Activated CD4-positive, alpha-beta T cell treated with anti-CD3 and anti-CD28 coated beads for 48 hours (primary cell): ENCODE data around the gene DNAJC17.

Experiments used
- DNase-seq: peaks from one replicate; pipeline ENCODE4 v3.0.0-alpha.2; 2020

The DNAJC17 gene

DNA sequence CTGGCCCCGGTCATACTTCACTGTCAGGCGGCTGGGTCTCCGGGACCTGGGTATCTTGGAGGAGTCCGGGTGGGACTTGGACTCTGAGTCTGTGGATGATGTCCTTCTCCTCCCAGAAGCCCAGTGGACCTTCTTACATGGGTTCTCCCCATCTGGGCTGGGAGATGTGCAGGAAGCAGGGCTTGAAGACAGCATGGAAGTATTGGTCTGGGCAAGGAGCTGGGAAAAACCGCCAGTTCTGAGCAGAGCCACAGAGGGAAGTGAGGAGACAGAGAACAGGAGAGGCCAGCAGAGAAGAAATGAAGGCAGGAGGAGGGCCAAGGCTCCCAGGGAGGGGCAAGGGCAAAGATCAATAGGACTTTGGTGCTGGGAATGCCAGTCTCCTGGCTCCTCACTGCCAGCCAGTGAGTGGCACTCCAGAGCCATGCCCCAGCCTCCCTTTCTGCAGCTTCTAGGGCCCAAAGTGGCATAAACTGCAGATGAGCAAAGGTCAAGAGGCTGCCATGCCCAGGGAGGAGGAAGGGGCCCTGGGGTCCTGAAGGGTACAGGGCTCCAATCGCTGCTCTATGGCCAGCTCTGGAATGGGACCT lies 21.3 kb upstream of the DNAJC17 start, which contains the start of gene PPP1R14D:
Gene PPP1R14D, minus strand, starts transcription at position 262 of the 590 bp plus-strand sequence. Its CDS starts 67 bp downstream, at position 195.
- DNase-seq: no peak

DNA sequence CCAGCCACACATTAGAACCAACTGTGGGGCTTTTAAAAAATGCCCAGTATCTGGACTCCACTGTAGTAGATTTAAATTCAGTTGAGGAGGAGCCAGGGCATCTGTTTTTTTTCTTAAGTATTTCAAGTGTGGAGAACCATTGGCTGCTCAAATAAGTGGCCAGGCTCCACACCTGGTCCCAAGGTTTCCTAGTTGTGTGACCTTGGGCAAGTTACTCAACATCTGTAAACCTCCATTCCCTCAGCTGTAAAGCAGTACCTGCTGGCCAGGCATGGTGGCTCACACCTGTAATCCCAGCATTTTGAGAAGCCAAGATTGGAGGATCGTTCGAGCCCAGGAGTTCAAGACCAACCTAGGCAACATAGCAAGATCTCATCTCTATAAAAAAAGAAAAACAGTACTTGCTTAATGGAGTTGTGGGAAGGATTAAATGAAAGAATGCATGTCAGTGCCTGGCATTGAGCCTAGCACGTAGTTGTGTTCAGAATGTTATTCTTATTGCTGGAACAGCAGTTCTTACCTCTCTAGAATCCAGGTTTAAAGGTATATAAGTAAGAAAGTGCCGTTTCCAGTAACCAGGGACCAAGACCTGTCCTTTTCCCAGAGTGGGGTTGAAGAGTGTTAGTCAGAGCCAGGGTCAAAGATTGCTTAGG lies 19.3 kb upstream of the DNAJC17 start:
- DNase-seq: no peak

DNA sequence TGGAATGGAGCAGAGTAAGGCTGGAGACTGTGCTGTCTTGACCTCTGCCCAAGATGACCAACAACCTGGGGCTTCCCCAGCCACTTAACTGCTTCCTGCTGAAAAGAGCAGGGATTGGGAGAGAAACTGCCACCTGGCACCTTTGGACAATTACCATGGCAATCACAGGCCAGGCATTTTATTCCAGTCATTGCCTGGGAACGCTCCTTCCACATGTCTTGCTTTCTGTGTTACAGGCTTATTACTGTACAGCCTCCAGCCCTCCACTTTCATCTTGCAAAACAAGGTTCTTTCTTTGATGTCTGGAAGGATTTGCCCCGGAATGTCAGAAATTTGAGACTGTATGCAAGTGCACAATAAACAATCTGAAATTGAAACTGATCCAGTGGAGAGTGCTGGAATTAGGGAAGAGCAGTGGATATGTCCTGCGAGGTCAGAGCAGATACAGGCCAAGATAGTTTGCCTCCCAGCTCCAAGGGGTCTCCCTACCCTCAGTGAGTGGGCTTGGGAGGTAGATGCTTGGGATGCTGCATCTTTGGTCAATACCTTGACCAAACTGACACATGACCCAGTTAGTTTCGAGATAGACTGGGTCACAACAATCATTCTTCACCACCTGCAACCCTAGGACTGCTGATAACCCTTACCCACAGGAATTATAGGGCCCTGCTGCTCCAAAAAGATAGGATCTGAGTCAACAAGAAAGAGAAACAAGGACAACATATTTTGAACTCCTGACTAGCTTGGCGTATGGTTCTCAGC lies 18.6 kb upstream of the DNAJC17 start:
- DNase-seq: no peak

DNA sequence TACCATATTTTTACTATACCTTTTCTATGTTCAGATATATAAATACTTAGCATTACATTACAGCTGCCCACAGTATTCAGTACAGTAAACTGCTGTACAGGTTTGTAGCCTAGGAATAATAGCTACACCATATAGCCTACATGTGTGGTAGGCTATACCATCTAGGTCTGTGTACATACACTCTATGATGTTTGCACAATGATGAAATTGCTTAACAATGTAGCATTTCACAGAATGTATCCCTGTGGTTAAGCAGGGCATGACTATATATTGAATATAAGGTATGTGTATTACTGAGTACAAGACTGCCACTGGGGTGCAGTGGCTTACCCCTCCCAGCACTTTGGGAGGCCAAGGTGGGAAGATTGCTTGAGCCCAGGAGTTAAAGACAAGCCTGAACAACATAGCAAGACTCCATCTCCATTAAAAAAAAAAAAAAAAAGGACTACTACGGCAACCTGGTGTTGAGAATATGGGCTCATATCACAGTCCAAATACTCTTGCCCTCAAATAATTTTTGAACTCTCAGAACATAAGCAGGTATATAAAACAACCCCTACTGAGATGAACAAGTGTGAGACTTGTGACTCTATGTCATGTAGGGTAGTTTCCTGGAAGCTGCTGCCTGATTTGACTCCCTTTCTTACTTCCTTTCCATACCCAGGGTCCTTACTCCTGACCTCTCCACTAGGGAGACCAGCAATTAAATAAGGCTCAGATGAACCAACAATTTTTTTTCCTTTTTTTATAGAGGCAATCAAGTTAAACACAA lies 16.5 kb upstream of the DNAJC17 start:
- no peak for DNase-seq

DNA sequence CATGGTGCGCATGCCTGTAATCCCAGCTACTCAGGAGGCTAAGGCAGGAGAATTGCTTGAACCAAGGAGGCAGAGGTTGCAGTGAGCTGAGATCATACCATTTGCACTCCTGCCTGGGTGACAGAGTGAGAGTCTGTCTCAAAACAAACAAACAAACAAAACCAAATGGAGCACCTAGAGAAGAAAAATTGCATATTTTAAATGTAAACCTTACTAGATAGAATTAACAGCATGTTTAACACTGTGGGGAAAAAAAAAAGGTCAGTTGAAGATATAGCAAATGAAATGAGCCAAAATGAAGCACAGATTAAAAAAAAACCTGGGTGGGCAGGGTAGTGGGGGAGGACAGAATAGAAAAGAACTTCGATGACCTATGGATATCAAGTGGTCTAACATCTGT lies 13.9 kb upstream of the DNAJC17 start:
- DNase-seq: no peak

DNA sequence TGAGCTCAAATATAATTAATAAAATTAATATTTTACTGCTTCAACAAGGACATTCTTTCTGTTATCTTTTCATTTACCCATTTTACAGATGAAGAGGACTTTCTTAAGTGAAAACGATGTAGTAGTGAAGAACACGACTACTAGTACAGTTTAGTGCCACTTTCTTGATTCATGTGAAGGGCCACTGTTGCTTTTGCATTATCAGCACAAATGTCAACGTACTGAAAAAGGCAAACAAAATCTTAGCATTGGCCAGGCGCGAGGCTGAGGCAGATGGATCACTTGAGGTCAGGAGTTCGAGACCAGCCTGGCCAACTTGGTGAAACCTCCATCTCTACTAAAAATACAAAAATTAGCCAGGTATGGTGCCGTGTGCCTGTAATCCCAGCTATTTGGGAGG lies 11.8 kb upstream of the DNAJC17 start:
- DNase-seq: no peak

DNA sequence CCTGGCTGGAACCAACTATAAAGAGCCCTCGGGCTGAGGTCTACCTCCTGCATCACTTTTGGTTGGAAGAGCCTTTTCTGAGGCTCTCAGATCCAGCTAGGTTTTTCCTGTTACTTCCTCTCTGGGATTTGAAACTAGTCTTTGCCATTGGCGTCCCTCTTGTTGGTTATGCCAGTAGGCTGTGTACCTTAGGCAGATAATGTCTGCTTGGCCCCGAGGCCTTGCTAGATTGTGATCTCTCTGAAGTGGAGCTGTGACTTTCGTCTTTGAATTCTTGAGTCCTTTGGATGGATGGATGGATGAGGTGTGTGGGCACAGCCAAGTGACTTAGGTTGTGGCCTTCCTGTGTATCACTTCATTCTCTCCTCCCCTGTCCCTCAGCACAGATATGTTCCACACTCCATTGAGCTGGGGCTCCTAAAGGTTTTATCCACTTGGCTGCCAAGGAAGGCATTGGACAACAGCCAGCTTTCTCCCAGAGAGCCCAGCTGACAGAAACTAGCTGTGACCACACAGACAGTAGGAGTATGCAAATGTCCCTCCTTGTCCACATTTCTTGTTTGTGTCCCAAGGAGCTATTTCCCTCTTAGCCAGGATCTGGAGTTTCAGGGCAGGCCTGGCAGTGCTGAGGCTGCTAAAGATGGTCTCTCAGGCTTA lies 7.9 kb upstream of the DNAJC17 start:
- DNase-seq: no peak

DNA sequence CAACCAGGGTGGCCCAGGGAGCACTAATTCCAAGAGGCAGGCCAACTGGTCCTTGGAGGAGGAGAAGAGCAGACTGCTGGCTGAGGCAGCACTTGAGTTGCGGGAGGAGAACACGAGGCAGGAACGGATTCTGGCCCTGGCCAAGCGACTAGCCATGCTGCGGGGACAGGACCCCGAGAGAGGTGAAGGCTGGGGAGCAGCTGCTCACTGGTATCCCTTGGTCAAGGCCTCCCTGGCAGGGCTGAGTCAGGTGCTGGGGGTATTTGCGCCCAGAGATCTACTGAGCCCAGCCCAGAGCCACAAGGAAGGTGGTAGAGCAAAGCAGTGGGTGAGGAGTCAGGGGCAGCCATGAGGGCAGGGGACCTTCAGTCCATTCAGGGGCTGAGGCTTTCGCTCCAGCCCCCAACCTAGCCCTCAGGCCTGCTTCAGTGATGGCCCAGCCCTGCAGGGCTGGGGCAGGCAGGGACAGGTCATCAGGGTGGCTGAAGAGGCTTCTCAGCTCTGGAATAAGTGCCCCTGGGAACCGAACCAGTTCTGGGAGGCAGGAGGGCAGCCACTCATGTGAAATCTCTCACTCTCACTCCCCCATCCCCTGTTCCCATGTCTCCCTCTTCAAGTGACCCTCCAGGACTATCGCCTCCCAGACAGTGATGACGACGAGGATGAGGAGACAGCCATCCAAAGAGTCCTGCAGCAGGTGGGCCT lies 5.6 kb upstream of the DNAJC17 start:
- DNase-seq: no peak

DNA sequence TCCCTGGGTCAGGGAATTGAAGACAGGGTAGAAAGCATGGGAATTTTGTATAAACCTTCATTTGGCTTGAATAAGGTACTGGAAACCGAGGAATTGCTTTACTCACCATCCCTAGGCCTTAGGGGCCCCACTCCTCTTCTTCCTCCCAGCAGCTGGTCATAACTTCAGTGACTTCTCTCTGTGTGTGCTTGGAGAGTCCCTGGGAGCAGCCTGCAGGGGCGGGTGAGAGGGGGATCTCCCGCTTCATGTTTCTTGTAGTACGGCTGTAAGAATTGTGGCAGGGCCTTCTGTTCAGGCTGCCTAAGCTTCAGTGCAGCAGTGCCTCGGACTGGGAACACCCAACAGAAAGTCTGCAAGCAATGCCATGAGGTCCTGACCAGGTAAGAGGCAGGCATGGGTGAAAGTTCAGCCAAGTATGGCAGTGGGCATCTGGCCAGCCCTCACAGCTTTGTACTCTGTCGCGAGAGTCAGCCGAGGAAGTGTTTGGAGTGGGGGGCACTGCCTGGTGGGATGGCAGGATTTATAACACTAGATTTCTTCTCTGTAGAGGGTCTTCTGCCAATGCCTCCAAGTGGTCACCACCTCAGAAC lies 1.7 kb upstream of the DNAJC17 start:
- DNase-seq: no peak

DNA sequence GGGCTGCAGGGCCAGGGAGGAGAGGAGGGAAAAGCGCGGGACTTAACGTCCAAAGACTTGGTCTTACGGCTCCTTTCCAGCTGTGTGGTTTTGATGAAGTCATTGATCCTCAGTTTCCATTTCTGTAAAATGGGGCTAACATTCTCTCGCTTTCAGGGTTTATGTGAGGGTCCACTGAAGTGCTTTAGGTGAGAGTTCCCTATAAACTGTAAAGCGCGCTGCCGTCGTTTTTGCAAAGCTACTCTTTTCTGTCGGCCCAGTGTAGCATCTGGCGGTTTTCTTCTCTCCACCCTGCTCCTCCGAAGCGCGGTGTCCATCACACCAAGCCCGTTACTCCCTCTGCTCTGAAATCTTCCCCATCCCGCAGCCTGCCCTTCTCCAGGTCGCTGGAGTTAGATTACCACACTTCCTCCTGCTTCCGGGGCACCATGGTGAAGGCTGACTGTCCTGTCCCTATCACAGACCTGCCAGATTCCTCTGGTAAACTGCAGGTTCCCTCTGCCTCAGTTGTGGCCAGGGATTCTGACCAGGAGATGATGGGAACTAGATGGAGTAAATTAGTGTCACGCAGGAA lies 702 bp upstream of the DNAJC17 start:
- DNase-seq: peak; percentile 8

DNA sequence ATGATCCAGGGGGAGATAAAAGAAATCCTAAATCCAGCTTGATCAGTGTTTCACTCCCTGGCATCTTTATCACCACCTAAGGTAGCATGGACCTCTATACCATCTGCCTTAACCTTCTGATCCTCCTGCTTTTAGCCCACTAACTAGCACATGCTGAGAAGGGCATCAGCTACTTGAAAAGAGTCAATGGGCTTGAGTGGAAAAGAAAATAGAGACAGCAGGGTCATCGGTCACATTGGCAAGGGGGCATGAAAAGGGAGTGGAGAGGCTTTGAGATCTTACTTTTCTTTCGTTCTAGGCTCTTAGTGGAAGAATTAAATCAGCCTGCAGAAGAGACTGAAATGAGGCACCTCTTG lies 623 bp downstream of the DNAJC17 start:
- DNase-seq: no peak

DNA sequence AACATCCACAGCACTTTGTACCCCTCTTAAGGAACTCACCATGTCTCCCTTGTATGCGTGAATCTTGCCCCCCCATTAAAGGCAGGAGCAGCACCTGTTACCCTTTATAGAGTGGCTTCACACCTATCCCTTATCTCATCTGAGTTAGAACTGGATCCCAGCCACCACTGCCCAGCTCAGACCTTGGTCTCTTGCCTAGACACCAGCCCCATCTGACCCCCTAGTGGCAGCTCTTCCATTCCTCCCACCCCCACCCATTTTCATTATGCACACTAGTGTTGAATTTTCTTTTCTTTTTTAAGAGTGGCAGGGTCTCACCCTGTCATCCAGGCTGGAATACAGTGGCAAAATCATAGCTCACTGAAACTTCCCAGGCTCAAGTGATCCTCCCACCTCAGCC lies 3.6 kb downstream of the DNAJC17 start:
- DNase-seq: no peak

DNA sequence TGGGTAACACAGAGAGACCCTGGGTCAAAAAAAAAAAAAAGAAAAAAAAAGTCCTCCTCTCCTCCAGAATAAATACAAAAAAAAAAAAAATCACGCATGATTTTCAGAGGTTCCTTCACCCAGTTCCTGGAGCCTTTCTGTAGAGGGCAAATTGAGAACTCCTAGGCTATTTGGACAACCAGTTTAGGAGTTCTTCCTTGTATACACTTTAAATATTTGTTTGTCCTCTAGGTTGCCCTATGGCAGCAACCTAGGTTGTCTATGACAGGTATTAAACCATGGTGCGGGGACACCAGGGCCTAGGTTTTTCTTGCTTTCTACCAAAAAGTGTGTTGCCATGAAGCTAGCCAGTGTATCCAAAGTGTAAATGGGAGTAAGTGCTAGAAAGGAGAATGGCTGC lies 4.2 kb downstream of the DNAJC17 start:
- no peak for DNase-seq

DNA sequence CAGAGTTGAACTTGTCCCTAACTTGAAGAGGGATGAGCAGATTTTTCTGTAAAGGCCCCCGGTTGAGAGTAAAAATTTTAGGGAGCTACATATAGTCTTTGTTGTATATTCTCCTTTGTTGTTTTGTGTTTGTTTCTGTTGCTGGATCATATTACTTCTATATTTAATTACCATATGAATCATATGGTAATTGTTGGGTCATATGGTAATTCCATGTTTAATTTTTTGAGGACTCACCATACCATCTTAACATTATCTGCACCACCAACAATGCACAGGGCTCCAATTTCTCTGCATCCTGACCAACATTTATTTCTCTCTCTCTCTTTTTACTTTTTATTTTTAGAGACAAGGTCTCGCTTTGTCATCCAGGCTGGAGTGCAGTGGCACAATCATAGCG lies 7.8 kb downstream of the DNAJC17 start:
- no peak for DNase-seq

DNA sequence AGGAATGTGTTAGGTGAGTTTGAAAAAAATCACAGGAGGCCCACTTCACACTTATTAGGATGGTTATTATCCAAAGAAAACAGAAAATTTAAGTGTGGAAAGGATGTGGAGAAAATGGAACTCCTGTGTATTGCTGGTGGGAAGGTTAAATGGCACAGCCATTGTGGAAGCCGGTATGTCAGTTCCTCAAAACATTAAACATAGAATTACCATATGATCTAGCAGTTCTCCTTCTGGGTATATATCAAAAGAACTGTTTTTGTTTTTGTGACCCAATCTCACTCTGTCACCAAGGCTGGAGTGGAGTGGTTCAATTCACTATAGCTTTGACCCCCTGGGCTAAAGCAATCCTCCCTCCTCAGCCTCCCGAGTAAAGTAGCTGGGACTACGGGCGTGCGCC lies 10.8 kb downstream of the DNAJC17 start:
- DNase-seq: no peak

DNA sequence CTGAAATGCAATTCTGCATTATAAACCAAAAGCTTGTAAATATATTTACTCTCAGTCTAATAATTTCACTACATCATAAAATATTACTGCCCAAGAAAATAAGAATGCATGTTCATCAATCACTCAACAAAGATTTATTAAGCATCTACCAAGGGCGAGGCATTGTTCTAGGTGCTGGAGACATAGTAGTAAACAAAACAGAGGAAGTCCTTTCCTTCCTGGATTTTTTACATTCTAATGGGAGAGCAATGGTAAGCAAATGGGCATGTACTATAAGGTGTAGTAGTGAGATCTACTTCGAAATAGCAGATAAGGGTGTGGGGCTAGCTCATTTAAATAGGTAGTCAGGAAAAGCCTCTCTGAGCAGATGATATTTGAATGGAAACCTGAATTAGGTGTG lies 11.2 kb downstream of the DNAJC17 start:
- DNase-seq: no peak

DNA sequence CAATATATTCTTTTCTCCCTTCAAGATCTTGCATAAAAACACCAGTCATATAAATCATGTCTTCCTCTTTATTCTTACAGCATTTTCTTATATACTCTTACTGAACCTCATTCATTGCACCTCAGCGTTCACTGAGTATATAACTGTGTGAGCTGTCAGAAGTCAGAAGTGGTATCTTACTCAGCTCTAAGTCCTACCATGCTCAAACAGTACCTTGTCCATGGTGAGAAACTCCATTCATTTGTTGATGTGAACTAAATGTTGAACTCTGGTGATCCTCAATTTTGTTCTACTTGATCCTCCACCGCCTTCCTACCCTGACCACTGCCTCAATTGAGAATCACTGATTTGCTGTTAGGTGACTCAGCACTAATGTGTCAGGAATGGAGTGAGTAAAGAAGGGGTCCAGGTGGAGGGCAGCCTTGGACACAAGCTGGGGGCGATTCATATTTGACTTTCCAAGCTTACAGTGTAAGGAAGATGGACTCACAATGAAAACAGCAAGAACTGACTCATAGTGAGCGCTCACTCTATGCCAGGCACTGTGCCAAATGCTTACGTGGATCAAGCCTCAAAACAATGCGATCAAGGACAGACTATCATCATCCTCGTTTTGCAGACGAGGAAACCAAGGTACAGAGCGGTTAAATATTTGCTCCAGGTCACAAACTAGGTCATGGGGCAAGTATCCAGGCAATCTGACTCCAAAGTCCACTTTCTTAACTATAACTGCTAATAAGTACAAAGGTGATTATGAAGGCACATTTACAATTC lies 13.9 kb downstream of the DNAJC17 start:
- peak; percentile 64 for DNase-seq

DNA sequence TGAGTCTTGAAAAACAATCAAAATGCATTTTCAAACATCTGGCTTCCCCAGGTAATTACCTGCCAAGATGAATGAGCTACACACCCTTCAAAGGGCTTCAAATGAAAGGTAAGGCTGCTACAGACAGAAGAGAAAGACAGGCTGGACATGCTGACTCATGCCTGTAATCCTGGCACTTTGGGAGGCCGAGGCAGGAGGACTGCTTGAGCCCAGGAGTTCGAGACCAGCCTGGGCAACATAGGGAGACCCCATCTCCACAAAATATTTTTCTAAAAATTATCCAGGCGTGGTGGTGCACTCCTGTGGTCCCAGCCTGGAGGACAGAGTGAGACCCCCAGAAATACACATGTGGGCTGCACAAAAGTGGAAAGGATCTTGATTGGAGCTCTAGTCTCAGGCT lies 14.9 kb downstream of the DNAJC17 start:
- no peak for DNase-seq

DNA sequence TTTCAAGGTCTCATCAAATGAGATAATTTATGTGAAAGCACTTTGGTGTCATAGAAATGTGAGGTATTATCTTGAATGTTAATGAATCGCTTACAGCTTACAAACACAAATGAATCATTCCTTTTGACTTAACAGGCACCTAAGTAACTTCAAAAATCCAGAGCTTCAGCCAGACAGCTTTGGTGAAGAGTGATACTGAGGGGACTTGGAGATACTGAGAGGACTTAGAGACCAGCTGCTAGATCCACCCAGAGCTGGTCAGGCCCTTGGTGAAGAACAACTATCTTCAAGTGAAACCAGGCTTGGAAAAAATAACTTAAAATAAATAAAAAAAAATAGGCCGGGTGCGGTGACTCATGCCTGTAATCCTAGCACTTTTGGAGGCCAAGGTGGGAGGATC lies 16.6 kb downstream of the DNAJC17 start:
- DNase-seq: no peak

DNA sequence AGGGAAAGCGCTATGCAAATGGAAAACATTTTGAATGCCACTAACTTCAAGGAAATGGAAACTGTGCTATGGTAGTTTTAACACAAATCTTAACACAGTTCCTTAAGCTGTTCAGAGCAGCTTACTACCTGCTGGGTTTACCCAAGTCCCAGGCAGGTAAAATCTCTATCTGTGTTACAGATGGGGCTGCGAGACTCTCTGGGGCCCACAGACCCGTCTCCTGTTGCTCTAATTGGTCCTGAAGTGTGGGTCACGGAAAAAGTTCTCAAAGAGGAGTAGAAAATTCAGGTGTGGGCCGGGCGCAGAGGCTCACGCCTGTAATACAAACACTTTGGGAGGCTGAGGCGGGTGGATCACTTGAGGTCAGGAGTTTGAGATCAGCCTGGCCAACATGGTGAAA lies 17.3 kb downstream of the DNAJC17 start:
- no peak for DNase-seq

DNA sequence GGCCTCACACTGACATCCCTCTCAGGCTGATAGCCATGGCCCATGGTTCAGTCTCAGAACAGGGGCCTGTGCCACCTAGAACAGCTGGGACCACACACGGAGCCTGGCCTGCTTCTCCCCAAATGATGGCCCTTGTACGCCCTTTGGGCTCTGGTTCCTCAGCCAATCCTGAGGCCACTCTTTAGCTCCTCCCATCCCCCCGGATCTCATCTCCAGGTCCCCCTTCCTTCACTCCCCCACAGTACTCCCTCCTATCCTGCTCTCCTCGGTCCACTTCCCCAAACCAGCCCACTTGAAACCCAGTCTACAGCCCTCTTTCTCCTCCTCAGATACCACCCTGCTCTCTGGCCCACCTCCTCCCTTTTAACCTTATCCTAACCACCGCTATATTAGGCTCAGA lies 18.2 kb downstream of the DNAJC17 start:
- DNase-seq: no peak
